IPS DF 4.7 (cell line): ENCODE data around the gene UNCX.

Experiments used
- DNase-seq: peaks from one replicate; pipeline ENCODE4 v3.0.0-alpha.2; 2013; ENCODE audit warnings: low spot score; ENCODE audit errors: extremely low read depth

UNCX gene

GRCh38 chr7:1242606-1243289 is 10.1 kb downstream of the UNCX start:
- no peak for DNase-seq

- DNase-seq: no peak
Measured at GRCh38 chr7:1243290-1243963, 10.8 kb downstream of the UNCX start.

GRCh38 chr7:1243964-1244416 is 11.3 kb downstream of the UNCX start:
- DNase-seq: no peak

GRCh38 chr7:1244700-1245523 is 12.2 kb downstream of the UNCX start:
- no peak for DNase-seq

GRCh38 chr7:1245524-1246050 is 12.9 kb downstream of the UNCX start:
- DNase-seq: no peak

- DNase-seq: no peak
Measured at GRCh38 chr7:1246160-1246870, 13.6 kb downstream of the UNCX start.

GRCh38 chr7:1246871-1247526 is 14.3 kb downstream of the UNCX start:
- DNase-seq: no peak

GRCh38 chr7:1247527-1248041 is 14.9 kb downstream of the UNCX start:
- DNase-seq: no peak

GRCh38 chr7:1248143-1248915 is 15.7 kb downstream of the UNCX start:
- DNase-seq: no peak

GRCh38 chr7:1248916-1249581 is 16.4 kb downstream of the UNCX start:
- no peak for DNase-seq

GRCh38 chr7:1249731-1250130 is 17.1 kb downstream of the UNCX start:
- DNase-seq: no peak

GRCh38 chr7:1250901-1251300 is 18.2 kb downstream of the UNCX start:
- DNase-seq: no peak

- DNase-seq: no peak
Measured at GRCh38 chr7:1251796-1252539, 19.3 kb downstream of the UNCX start.

GRCh38 chr7:1252540-1253090 is 19.9 kb downstream of the UNCX start:
- no peak for DNase-seq

- DNase-seq: no peak
Measured at GRCh38 chr7:1253681-1254181, 21.1 kb downstream of the UNCX start.

GRCh38 chr7:1254281-1255079 is 21.8 kb downstream of the UNCX start:
- no peak for DNase-seq
